GM13976 (cell line): ENCODE results near the gene COL16A1.
A peak's percentile ranks its signal among the peaks of the same experiment; 100 is the strongest.

Experiments used
- DNase-seq: peaks from one replicate; pipeline ENCODE4 v3.0.0; 2012; ENCODE audit warnings: low spot score
- CTCF ChIP-seq: IDR thresholded peaks from 2 replicates; pipeline ENCODE4 v1.5.1; 2012; ENCODE audit warnings: borderline replicate concordance, mild to moderate bottlenecking; ENCODE audit not compliant: insufficient read depth; ENCODE audit errors: extremely low read depth, missing control alignments, control extremely low read depth
- in situ Hi-C: fragments of 300-500 bp; cut with MboI; formaldehyde crosslinking; loops from one replicate; pipeline ENCODE4 v1.12.0; 2022; ENCODE audit warnings: low sequenced_read_pairs, mixed read lengths, inconsistent platforms; ENCODE audit not compliant: unreplicated experiment

The COL16A1 gene

GRCh38 chr1:31748365-31748764, 44.5 kb upstream of the COL16A1 start:
- TF ChIP-seq CTCF, result no peak
- DNase-seq, result no peak
- in situ Hi-C loops, result no loop called here

GRCh38 chr1:31747304-31747703, 43.5 kb upstream of the COL16A1 start:
- TF ChIP-seq CTCF, result no peak
- in situ Hi-C loops, result no loop called here
- DNase-seq, result no peak

- in situ Hi-C loops, result no loop called here
Measured at GRCh38 chr1:31746687-31747086, 42.9 kb upstream of the COL16A1 start.

GRCh38 chr1:31745946-31746670, 42.3 kb upstream of the COL16A1 start:
- no peak for DNase-seq
- in situ Hi-C loops, result no loop called here
- no peak for TF ChIP-seq CTCF

More at GRCh38 chr1:31746687-31747086, 42.9 kb upstream of the COL16A1 start:
- TF ChIP-seq CTCF, result no peak
- no peak for DNase-seq

GRCh38 chr1:31745096-31745945, 41.5 kb upstream of the COL16A1 start:
- peak; percentile 90 for DNase-seq
- TF ChIP-seq CTCF, result peak; percentile 83
- in situ Hi-C loops, result no loop called here

- peak; percentile 69 for DNase-seq
- in situ Hi-C loops, result no loop called here
- no peak for TF ChIP-seq CTCF
Measured at GRCh38 chr1:31744165-31744888, 40.5 kb upstream of the COL16A1 start.
